Activated B cell treated with CpG ODN at 0.5 μM for 24 hours (primary cell): Measurements from ENCODE around the gene DEXI. TPM values are rescaled to one million over a fixed set of nuclear protein-coding genes. Genes with fewer than 3 reads are reported as not detected.

ENCODE experiments used
- ATAC-seq: fragments of 200-7000 bp; cut with Tn5 transposase; one replicate; pipeline ENCODE4 v1.10.0; 2021; ENCODE audit warnings: low read depth, mild to moderate bottlenecking, moderate library complexity
- CTCF ChIA-PET: fragments of 350-600 bp; sonication (Branson Sonifier 250); formaldehyde crosslinking; loops from one replicate; lab custom pipeline; 2021; ENCODE audit warnings: antibody characterized with exemption; lab: Charles Lee
- POLR2A ChIA-PET: fragments of 350-600 bp; sonication (Branson Sonifier 250); formaldehyde crosslinking; loops from one replicate; lab custom pipeline; 2021; ENCODE audit warnings: antibody characterized with exemption; lab: Charles Lee
- DNase-seq: peaks from one replicate; pipeline ENCODE4 v3.0.0; 2022
- H3K27ac Mint-ChIP-seq: one replicate; pipeline ENCODE4 v1.8.0; 2020; ENCODE audit warnings: mixed read lengths
- H3K27me3 Mint-ChIP-seq: one replicate; pipeline ENCODE4 v1.8.0; 2021; ENCODE audit warnings: mixed read lengths
- H3K36me3 Mint-ChIP-seq: one replicate; pipeline ENCODE4 v1.8.0; 2021; ENCODE audit warnings: low read depth, mixed read lengths
- H3K4me1 Mint-ChIP-seq: one replicate; pipeline ENCODE4 v1.8.0; 2021; ENCODE audit warnings: mixed read lengths
- H3K4me3 Mint-ChIP-seq: one replicate; pipeline ENCODE4 v1.8.0; 2020; ENCODE audit warnings: mild to moderate bottlenecking, mixed read lengths
- H3K9me3 Mint-ChIP-seq: one replicate; pipeline ENCODE4 v1.8.0; 2020; ENCODE audit warnings: mixed read lengths
- CTCF ChIP-seq: fragments of 200-600 bp; IDR thresholded peaks from one replicate; pipeline ENCODE4 v1.8.0; 2022; ENCODE audit warnings: antibody characterized with exemption, mild to moderate bottlenecking
- intact Hi-C: fragments of 100-400 bp; cut with micrococcal nuclease; formaldehyde crosslinking; loops from one replicate; pipeline ENCODE4 v1.15.1; 2024
- total RNA-seq: library from RNA; stranded (reverse); gene quantifications from 2 replicates; pipeline ENCODE4 v1.2.3, GENCODE V29; 2022

The DEXI gene
- total RNA-seq, 1 donor from 2014 or later: 18.0 TPM

- ChIA-PET CTCF (interaction anchor here (2.9 kb wide), 1 partner anchor 38 kb away, joined by 11 read pairs; no protein-coding TSS in a partner anchor), POLR2A (interaction anchor here (0.5 to 4.4 kb wide), 15 partner anchors 11 to 1790 kb away, joined by 3 to 65 read pairs (median 5); partner anchors contain the start of genes HAPSTR1 and NUBP1)
- intact Hi-C loops: no loop called here
- peaks cover 82% of the 10 kb centered on the region for H3K36me3 Mint-ChIP-seq
- no peak for TF ChIP-seq CTCF
- ATAC-seq (no peak), DNase-seq (no peak)
- H3K4me3 Mint-ChIP-seq: peak overlapping the region; percentile 100
- H3K4me1 Mint-ChIP-seq: peaks cover 71% of the 10 kb centered on the region
- no peaks in the 10 kb centered on the region for H3K27me3 Mint-ChIP-seq
- H3K27ac Mint-ChIP-seq: peak overlapping the region; percentile 90
- no peaks in the 10 kb centered on the region for H3K9me3 Mint-ChIP-seq
These were observed 61.4 kb downstream of the DEXI start for GRCh38 chr16:10880594-10881452.

- peak overlapping the region; percentile 90 for H3K27ac Mint-ChIP-seq
- no peak for ATAC-seq
- H3K9me3 Mint-ChIP-seq: no peaks in the 10 kb centered on the region
- H3K4me3 Mint-ChIP-seq: peak overlapping the region; percentile 100
- ChIA-PET POLR2A (interaction anchor here (0.5 to 6.3 kb wide), 23 partner anchors 10 to 1789 kb away, joined by 3 to 318 read pairs (median 14); partner anchors contain the start of genes DEXI, HAPSTR1 and NUBP1), CTCF (interaction anchor here (0.5 to 5.7 kb wide), 9 partner anchors 10 to 143 kb away, joined by 3 to 76 read pairs (median 3); partner anchors contain the start of gene NUBP1)
- H3K36me3 Mint-ChIP-seq: peaks cover 74% of the 10 kb centered on the region
- TF ChIP-seq CTCF: no peak
- intact Hi-C loops: loop anchor here (10.0 kb wide), 3 partner anchors 495 to 795 kb away; partner anchors contain the start of genes ATF7IP2 and LITAF
- H3K4me1 Mint-ChIP-seq: peaks cover 71% of the 10 kb centered on the region
- DNase-seq: no peak
- no peaks in the 10 kb centered on the region for H3K27me3 Mint-ChIP-seq
These were observed 62.3 kb downstream of the DEXI start for GRCh38 chr16:10879681-10880589.

Other genes with a start within 250 kb of the DEXI start
- not detected in 2 replicates for gene TEKT5, start 247.5 kb downstream of the DEXI start, total RNA-seq
- 74.1 and 77.2 TPM in 2 replicates for gene NUBP1, start 198.6 kb downstream of the DEXI start, total RNA-seq
- gene TVP23A, start 123.7 kb downstream of the DEXI start, total RNA-seq: 1.6 and 2.0 TPM in 2 replicates
- 332 and 401 TPM in 2 replicates for gene CIITA, start 65.3 kb downstream of the DEXI start, total RNA-seq
- gene CLEC16A, start 2.1 kb upstream of the DEXI start, total RNA-seq: 53.4 and 57.6 TPM in 2 replicates